GM18858 (cell line): Measurements from ENCODE around the gene SUN1.

ENCODE experiments used
- ATAC-seq: cut with Tn5 transposase; IDR thresholded peaks from one replicate; pipeline ENCODE4 v1.9.1; 2021; ENCODE audit not compliant: unreplicated experiment

SUN1 gene

GRCh38 chr7:901041-901387 lies 68.7 kb downstream of the SUN1 start:
- no peak for ATAC-seq

- no peak for ATAC-seq
Observed at GRCh38 chr7:901388-902154, 69.3 kb downstream of the SUN1 start.

GRCh38 chr7:902996-903395 lies 70.7 kb downstream of the SUN1 start:
- ATAC-seq, result no peak

- no peak for ATAC-seq
Observed at GRCh38 chr7:903921-904755, 71.9 kb downstream of the SUN1 start.

- no peak for ATAC-seq
Observed at GRCh38 chr7:904847-905246, 72.6 kb downstream of the SUN1 start.

- no peak for ATAC-seq
Observed at GRCh38 chr7:906776-907157, 74.5 kb downstream of the SUN1 start.

- ATAC-seq, result no peak
Observed at GRCh38 chr7:907158-907980, 75.1 kb downstream of the SUN1 start.

- no peak for ATAC-seq
Observed at GRCh38 chr7:908159-908581, 75.9 kb downstream of the SUN1 start.

GRCh38 chr7:908591-909357 lies 76.5 kb downstream of the SUN1 start:
- ATAC-seq, result peak; percentile 60

GRCh38 chr7:909358-910329 lies 77.4 kb downstream of the SUN1 start:
- no peak for ATAC-seq

- no peak for ATAC-seq
Observed at GRCh38 chr7:910441-910861, 78.2 kb downstream of the SUN1 start.

GRCh38 chr7:910931-911431 lies 78.7 kb downstream of the SUN1 start:
- no peak for ATAC-seq

GRCh38 chr7:911791-912480 lies 79.7 kb downstream of the SUN1 start:
- no peak for ATAC-seq

- no peak for ATAC-seq
Observed at GRCh38 chr7:913736-914520, 81.7 kb downstream of the SUN1 start.

- no peak for ATAC-seq
Observed at GRCh38 chr7:914521-915194, 82.4 kb downstream of the SUN1 start.

- ATAC-seq, result no peak
Observed at GRCh38 chr7:915291-916218, 83.3 kb downstream of the SUN1 start.
